Adrenal gland (tissue), 5 donors: ENCODE data around the gene DCLK2.

Experiments used
- CTCF ChIP-seq, 6 experiments: fragments of 450-650 bp in 4 of 6; fragments of 200-600 bp in 2 of 6; sonication (generic) in 1 of 6; IDR thresholded peaks; 1 replicate in 5 of 6; 2 replicates in 1 of 6; pipeline versions ENCODE4 v1.5.1 to v1.8.0; 2016 to 2021; ENCODE audit warnings: antibody characterized with exemption in 6 of 6, mild to moderate bottlenecking in 2 of 6, moderate library complexity in 1 of 6
- POLR2A ChIP-seq, 2 donors: fragments of 450-650 bp; IDR thresholded peaks; one replicate each; pipeline ENCODE4 v1.6.1; 2017; ENCODE audit warnings: antibody characterized with exemption in 2 of 2, mild to moderate bottlenecking in 2 of 2, moderate library complexity in 1 of 2
- donor health status: DM: no; HTN: no; CAD: no.

DNA sequence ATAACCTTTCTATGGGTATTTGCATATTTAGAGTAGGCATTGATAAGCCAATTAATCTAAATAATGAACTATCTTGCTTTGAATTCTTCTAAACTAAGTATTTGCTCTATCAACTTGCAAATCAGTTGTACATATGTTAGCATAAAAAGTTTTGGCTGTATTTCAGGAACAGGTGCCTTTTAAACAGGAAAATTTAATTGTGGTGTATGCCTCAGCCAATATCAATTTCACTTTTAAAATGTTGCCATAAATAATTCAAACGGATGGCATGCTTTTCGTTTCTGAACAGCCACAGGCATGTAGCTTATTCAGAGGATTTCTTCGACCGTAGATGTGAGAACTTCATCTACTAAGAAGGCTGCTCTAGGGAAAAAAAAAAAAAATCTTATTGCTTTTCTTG, 99.9 kb downstream of the DCLK2 start:
- TF ChIP-seq CTCF (IDR thresholded peaks at IDR 0.05) (no peak), POLR2A (IDR thresholded peaks at IDR 0.05) (no peak)
